ENCODE results near the gene DOCK1.
A peak's percentile ranks its signal among the peaks of the same experiment; 100 is the strongest.

DOCK1 gene

GRCh38 chr10:126910798-126911197 is 5.6 kb downstream of the DOCK1 start:
- no peak for TF ChIP-seq CTCF (conservative IDR thresholded peaks at IDR 0.05)
- no peak overlapping the region for H3K27ac ChIP-seq

- no peak for TF ChIP-seq CTCF (conservative IDR thresholded peaks at IDR 0.05)
- H3K27ac ChIP-seq, result no peak overlapping the region
Observed at GRCh38 chr10:126911301-126911700, 6.1 kb downstream of the DOCK1 start.

- TF ChIP-seq CTCF (conservative IDR thresholded peaks at IDR 0.05), result no peak
- no peak overlapping the region for H3K27ac ChIP-seq
Observed at GRCh38 chr10:126913316-126913715, 8.1 kb downstream of the DOCK1 start.

- no peak overlapping the region for H3K27ac ChIP-seq
- no peak for TF ChIP-seq CTCF (conservative IDR thresholded peaks at IDR 0.05)
Observed at GRCh38 chr10:126914561-126914960, 9.3 kb downstream of the DOCK1 start.

- peak overlapping the region; percentile 32; the same call in 1 of the 2 replicates for H3K27ac ChIP-seq
Observed at GRCh38 chr10:126916952-126917351, 11.7 kb downstream of the DOCK1 start.

GRCh38 chr10:126917375-126917774 is 12.1 kb downstream of the DOCK1 start:
- H3K27ac ChIP-seq, result peak overlapping the region; percentile 32; the same call in 1 of the 2 replicates
- TF ChIP-seq CTCF (conservative IDR thresholded peaks at IDR 0.05), result no peak

- peak overlapping the region; percentile 32; the same call in 1 of the 2 replicates for H3K27ac ChIP-seq
- TF ChIP-seq CTCF (conservative IDR thresholded peaks at IDR 0.05), result no peak
Observed at GRCh38 chr10:126917975-126918908, 13.0 kb downstream of the DOCK1 start.

- no peak for TF ChIP-seq CTCF (conservative IDR thresholded peaks at IDR 0.05)
- H3K27ac ChIP-seq, result no peak overlapping the region
Observed at GRCh38 chr10:126919426-126919825, 14.2 kb downstream of the DOCK1 start.

Data from VCaP (cell line).